ENCODE results near the gene TXNDC9.
"Not testable (repeated sequence)": the region's sequence is repeated elsewhere in the genome, so short reads cannot be mapped to it uniquely, and the experiment has no call there.

Gene TXNDC9

GRCh38 chr2:99337113-99338028 lies 1.2 kb upstream of the TXNDC9 start, which contains the start of gene EIF5B:
EIF5B (plus strand) TSS chr2:99337389; CDS start chr2:99337555, 166 bp downstream.
- peak; percentile 73 for DNase-seq (ENCODE audit: insufficient read length, low spot score)
- peak; percentile 88 for TF ChIP-seq TAF1 (IDR thresholded peaks at IDR 0.05; ENCODE audit: low read depth, low read length)
- TF ChIP-seq SPI1 (IDR thresholded peaks at IDR 0.05; ENCODE audit: low read depth, low read length) = no peak
- TF ChIP-seq POLR2AphosphoS5 (IDR thresholded peaks at IDR 0.05; ENCODE audit: low read depth, low read length) = peak; percentile 85
- peak; percentile 78 for TF ChIP-seq PAX5 (IDR thresholded peaks at IDR 0.05; ENCODE audit: insufficient read depth, low read length, severe bottlenecking)
- TF ChIP-seq POLR2A (IDR thresholded peaks at IDR 0.05; ENCODE audit: low read depth, low read length) = peak; percentile 87
- peak; percentile 52; the same call in 1 of the 2 replicates for TF ChIP-seq POU2F2 (IDR thresholded peaks at IDR 0.05; ENCODE audit: low read depth, low read length)
- FAIRE-seq = peak; percentile 81

GRCh38 chr2:99336804-99337112 lies 625 bp upstream of the TXNDC9 start:
- no peak for DNase-seq (ENCODE audit: insufficient read length, low spot score)
- no peak for TF ChIP-seq POLR2A (IDR thresholded peaks at IDR 0.05; ENCODE audit: low read depth, low read length)
- TF ChIP-seq SPI1 (IDR thresholded peaks at IDR 0.05; ENCODE audit: low read depth, low read length) = no peak
- TF ChIP-seq POU2F2 (IDR thresholded peaks at IDR 0.05; ENCODE audit: low read depth, low read length) = 0 out of 2 replicates have a peak, but pooled peaks have one; percentile 5
- no peak for FAIRE-seq

GRCh38 chr2:99325384-99325783 lies 10.7 kb downstream of the TXNDC9 start:
- FAIRE-seq (no peak), DNase-seq (ENCODE audit: insufficient read length, low spot score) (no peak)
- TF ChIP-seq POLR2AphosphoS5 (IDR thresholded peaks at IDR 0.05; ENCODE audit: low read depth, low read length) (no peak), TAF1 (IDR thresholded peaks at IDR 0.05; ENCODE audit: low read depth, low read length) (no peak), SPI1 (IDR thresholded peaks at IDR 0.05; ENCODE audit: low read depth, low read length) (no peak)

- FAIRE-seq; DNase-seq (ENCODE audit: insufficient read length, low spot score): not testable (repeated sequence)
These were observed 18.3 kb downstream of the TXNDC9 start for GRCh38 chr2:99317873-99318200.

GRCh38 chr2:99317161-99317872 lies 18.8 kb downstream of the TXNDC9 start:
- FAIRE-seq = no peak
- no peak for TF ChIP-seq POLR2AphosphoS5 (IDR thresholded peaks at IDR 0.05; ENCODE audit: low read depth, low read length)
- no peak for TF ChIP-seq TAF1 (IDR thresholded peaks at IDR 0.05; ENCODE audit: low read depth, low read length)
- no peak for TF ChIP-seq PAX5 (IDR thresholded peaks at IDR 0.05; ENCODE audit: insufficient read depth, low read length, severe bottlenecking)
- no peak for TF ChIP-seq POLR2A (IDR thresholded peaks at IDR 0.05; ENCODE audit: low read depth, low read length)
- TF ChIP-seq POU2F2 (IDR thresholded peaks at IDR 0.05; ENCODE audit: low read depth, low read length) = no peak
- no peak for TF ChIP-seq SPI1 (IDR thresholded peaks at IDR 0.05; ENCODE audit: low read depth, low read length)
- no peak for DNase-seq (ENCODE audit: insufficient read length, low spot score)

GRCh38 chr2:99301097-99301496 lies 35.0 kb downstream of the TXNDC9 start, which contains the start of gene LYG1:
LYG1 (minus strand) TSS chr2:99301197; CDS start chr2:99295670, 5,527 bp downstream.
- FAIRE-seq; DNase-seq (ENCODE audit: insufficient read length, low spot score): not testable (repeated sequence)

GRCh38 chr2:99299580-99299979 lies 36.6 kb downstream of the TXNDC9 start:
- DNase-seq (ENCODE audit: insufficient read length, low spot score) (no peak), FAIRE-seq (no peak)
- TF ChIP-seq POLR2AphosphoS5 (IDR thresholded peaks at IDR 0.05; ENCODE audit: low read depth, low read length) (no peak), SPI1 (IDR thresholded peaks at IDR 0.05; ENCODE audit: low read depth, low read length) (no peak), POU2F2 (IDR thresholded peaks at IDR 0.05; ENCODE audit: low read depth, low read length) (no peak), TAF1 (IDR thresholded peaks at IDR 0.05; ENCODE audit: low read depth, low read length) (no peak), POLR2A (IDR thresholded peaks at IDR 0.05; ENCODE audit: low read depth, low read length) (no peak), PAX5 (IDR thresholded peaks at IDR 0.05; ENCODE audit: insufficient read depth, low read length, severe bottlenecking) (no peak)

GRCh38 chr2:99297994-99298393 lies 38.1 kb downstream of the TXNDC9 start:
- no peak for TF ChIP-seq POU2F2 (IDR thresholded peaks at IDR 0.05; ENCODE audit: low read depth, low read length)
- no peak for TF ChIP-seq POLR2A (IDR thresholded peaks at IDR 0.05; ENCODE audit: low read depth, low read length)
- no peak for TF ChIP-seq PAX5 (IDR thresholded peaks at IDR 0.05; ENCODE audit: insufficient read depth, low read length, severe bottlenecking)
- no peak for TF ChIP-seq POLR2AphosphoS5 (IDR thresholded peaks at IDR 0.05; ENCODE audit: low read depth, low read length)
- no peak for TF ChIP-seq SPI1 (IDR thresholded peaks at IDR 0.05; ENCODE audit: low read depth, low read length)
- no peak for TF ChIP-seq TAF1 (IDR thresholded peaks at IDR 0.05; ENCODE audit: low read depth, low read length)
- no peak for FAIRE-seq
- DNase-seq (ENCODE audit: insufficient read length, low spot score) = no peak

- DNase-seq (ENCODE audit: insufficient read length, low spot score) (no peak), FAIRE-seq (no peak)
- TF ChIP-seq POLR2A (IDR thresholded peaks at IDR 0.05; ENCODE audit: low read depth, low read length) (no peak), SPI1 (IDR thresholded peaks at IDR 0.05; ENCODE audit: low read depth, low read length) (no peak), POLR2AphosphoS5 (IDR thresholded peaks at IDR 0.05; ENCODE audit: low read depth, low read length) (no peak), POU2F2 (IDR thresholded peaks at IDR 0.05; ENCODE audit: low read depth, low read length) (no peak), TAF1 (IDR thresholded peaks at IDR 0.05; ENCODE audit: low read depth, low read length) (no peak), PAX5 (IDR thresholded peaks at IDR 0.05; ENCODE audit: insufficient read depth, low read length, severe bottlenecking) (no peak)
These were observed 50.6 kb downstream of the TXNDC9 start for GRCh38 chr2:99285526-99285925.

Data from GM12891 (cell line).